SK-N-SH (cell line): ENCODE results near the gene KRTAP1-1. TPM values are rescaled to one million over a fixed set of nuclear protein-coding genes. Genes with fewer than 3 reads are reported as not detected.

Source experiments
- CTCF ChIA-PET: fragments of 300-600, 350-600 bp; formaldehyde crosslinking; extraction: SDS; loops from one replicate; lab custom pipeline; 2021; lab: Yijun Ruan, JAX
- POLR2A ChIA-PET: fragments of 350-600 bp; sonication (Branson Sonifier 250); formaldehyde crosslinking; extraction: SDS; loops from one replicate; lab custom pipeline; 2020; ENCODE audit warnings: antibody characterized with exemption, inconsistent platforms; lab: Yijun Ruan, JAX
- DNase-seq: peaks from one replicate; pipeline ENCODE4 v3.0.0; 2012
- H2AFZ ChIP-seq: fragments of 200-600 bp; sonication (generic); 2 replicates; pipeline ENCODE4 v1.8.1; 2016; ENCODE audit warnings: antibody characterized with exemption, mild to moderate bottlenecking, low read depth
- H3F3A ChIP-seq: fragments of 200-600 bp; sonication (generic); replicated peaks from 2 replicates; pipeline ENCODE3; 2016; ENCODE audit warnings: antibody characterized with exemption, mild to moderate bottlenecking; ENCODE audit not compliant: insufficient read depth
- H3K27ac ChIP-seq, 2 experiments: fragments of 200-500 bp in 1 of 2; fragments of 200-600 bp in 1 of 2; sonication (Bioruptor generic) in 1 of 2; sonication (generic), shearing (Covaris generic) in 1 of 2; 2 replicates each; pipeline versions ENCODE4 v1.5.1 to v1.6.1; 2014 to 2016; ENCODE audit warnings: low read depth in 2 of 2, inconsistent platforms in 1 of 2, low read length in 1 of 2, mild to moderate bottlenecking in 1 of 2, mixed read lengths in 1 of 2
- H3K27me3 ChIP-seq: fragments of 200-600 bp; sonication (generic), shearing (Covaris generic); 2 replicates; pipeline ENCODE4 v1.6.1; 2016; ENCODE audit warnings: mixed run types; ENCODE audit not compliant: insufficient read depth
- H3K36me3 ChIP-seq, 2 experiments: fragments of 200-500 bp in 1 of 2; fragments of 200-600 bp in 1 of 2; sonication (Bioruptor generic) in 1 of 2; sonication (generic) in 1 of 2; replicated peaks in 1 of 2; 2 replicates each; pipeline versions ENCODE3 to v1.5.1; 2014 to 2016; ENCODE audit warnings: low read length in 1 of 2, mild to moderate bottlenecking in 1 of 2; ENCODE audit not compliant: insufficient read depth in 2 of 2, control insufficient read depth in 1 of 2
- H3K4me1 ChIP-seq, 2 experiments: fragments of 200-500 bp in 1 of 2; fragments of 200-600 bp in 1 of 2; sonication (Bioruptor generic) in 1 of 2; sonication (generic), shearing (Covaris generic) in 1 of 2; 2 replicates each; pipeline versions ENCODE4 v1.5.1 to v1.6.1; 2014 to 2016; ENCODE audit warnings: low read depth in 1 of 2, low read length in 1 of 2, mixed run types in 1 of 2; ENCODE audit not compliant: insufficient read depth in 2 of 2, control insufficient read depth in 1 of 2
- H3K4me2 ChIP-seq: fragments of 200-600 bp; sonication (generic), shearing (Covaris generic); 2 replicates; pipeline ENCODE4 v1.6.1; 2017; ENCODE audit warnings: mixed run types
- H3K4me3 ChIP-seq, 2 experiments: fragments of 200-500 bp in 1 of 2; fragments of 200-600 bp in 1 of 2; sonication (Bioruptor generic) in 1 of 2; sonication (generic), shearing (Covaris generic) in 1 of 2; 2 replicates each; pipeline versions ENCODE4 v1.5.1 to v1.8.1; 2014 to 2016; ENCODE audit warnings: low read depth in 2 of 2, inconsistent platforms in 1 of 2, low read length in 1 of 2, mild to moderate bottlenecking in 1 of 2, mixed read lengths in 1 of 2, moderate library complexity in 1 of 2
- H3K79me2 ChIP-seq: fragments of 200-600 bp; sonication (generic); 2 replicates; pipeline ENCODE4 v1.8.1; 2017; ENCODE audit warnings: mild to moderate bottlenecking; ENCODE audit not compliant: insufficient read depth
- H3K9ac ChIP-seq: fragments of 200-600 bp; sonication (generic); 2 replicates; pipeline ENCODE4 v1.6.1; 2017; ENCODE audit warnings: mixed run types
- H3K9me2 ChIP-seq: fragments of 200-600 bp; sonication (generic); 2 replicates; pipeline ENCODE4 v1.6.1; 2017; ENCODE audit warnings: mixed run types
- H3K9me3 ChIP-seq: fragments of 200-600 bp; sonication (generic); 2 replicates; pipeline ENCODE4 v1.6.1; 2017; ENCODE audit warnings: mixed run types, mild to moderate bottlenecking, moderate library complexity
- H4K20me1 ChIP-seq: fragments of 200-600 bp; sonication (generic); 2 replicates; pipeline ENCODE4 v1.6.1; 2017; ENCODE audit warnings: mild to moderate bottlenecking, mixed run types; ENCODE audit not compliant: insufficient read depth
- CHD2 ChIP-seq: fragments of 150-350 bp; IDR thresholded peaks from 2 replicates; pipeline ENCODE4 v1.6.1; 2018; ENCODE audit warnings: low read length; ENCODE audit not compliant: partially characterized antibody
- ELF1 ChIP-seq: IDR thresholded peaks from 2 replicates; pipeline ENCODE4 v1.4.0; 2012
- EP300 ChIP-seq, 2 experiments: IDR thresholded peaks; 2 replicates each; pipeline versions ENCODE4 v1.4.0 to v1.6.1; 2012; ENCODE audit warnings: borderline replicate concordance in 1 of 2, low read depth in 1 of 2, low read length in 1 of 2
- EZH2phosphoT487 ChIP-seq: fragments of 200-600 bp; sonication (generic); IDR thresholded peaks from 2 replicates; pipeline ENCODE4 v1.6.1; 2017; ENCODE audit warnings: low read depth, mixed run types, mild to moderate bottlenecking, antibody characterized with exemption, moderate library complexity, borderline replicate concordance
- FOSL2 ChIP-seq: IDR thresholded peaks from 2 replicates; pipeline ENCODE4 v1.4.0; 2012; ENCODE audit warnings: low read depth, mild to moderate bottlenecking, moderate library complexity, borderline replicate concordance
- GABPA ChIP-seq: IDR thresholded peaks from 2 replicates; pipeline ENCODE4 v1.4.0; 2012; ENCODE audit warnings: low read depth, mild to moderate bottlenecking
- GATA2 ChIP-seq: sonication (generic); formaldehyde crosslinking; IDR thresholded peaks from 2 replicates; pipeline ENCODE4 v1.5.0; 2020; ENCODE audit warnings: mild to moderate bottlenecking, missing genetic modification reagents
- MEF2A ChIP-seq: IDR thresholded peaks from 2 replicates; pipeline ENCODE4 v1.4.0; 2012; ENCODE audit warnings: low read depth, borderline replicate concordance
- MXI1 ChIP-seq: IDR thresholded peaks from 2 replicates; pipeline ENCODE4 v1.6.1; 2012; ENCODE audit warnings: mild to moderate bottlenecking, low read depth, low read length, improper control_type of control experiment
- NRF1 ChIP-seq: IDR thresholded peaks from 2 replicates; pipeline ENCODE4 v1.6.1; 2012; ENCODE audit warnings: low read depth, mild to moderate bottlenecking, low read length
- RAD21 ChIP-seq: IDR thresholded peaks from 2 replicates; pipeline ENCODE4 v1.6.1; 2012; ENCODE audit warnings: mild to moderate bottlenecking, low read length
- RXRA ChIP-seq: IDR thresholded peaks from 2 replicates; pipeline ENCODE4 v1.4.0; 2012; ENCODE audit warnings: low read depth, mild to moderate bottlenecking, borderline replicate concordance
- SMC3 ChIP-seq: IDR thresholded peaks from 2 replicates; pipeline ENCODE4 v1.6.1; 2012; ENCODE audit warnings: low read depth, low read length, improper control_type of control experiment
- TAF1 ChIP-seq: IDR thresholded peaks from 2 replicates; pipeline ENCODE4 v1.6.1; 2012; ENCODE audit warnings: low read depth, mild to moderate bottlenecking, low read length, moderate library complexity, borderline replicate concordance
- TCF12 ChIP-seq: IDR thresholded peaks from 2 replicates; pipeline ENCODE4 v1.4.0; 2012
- TEAD4 ChIP-seq: IDR thresholded peaks from 2 replicates; pipeline ENCODE4 v1.4.0; 2012; ENCODE audit warnings: mild to moderate bottlenecking, borderline replicate concordance; ENCODE audit not compliant: insufficient read depth
- WGBS: methylation state at CpG from one replicate; pipeline ENCODE4 v1.1.6; 2017; ENCODE audit warnings: low lambda C conversion rate; 5-methylcytosine and 5-hydroxymethylcytosine counted together
- polyA plus RNA-seq, 3 experiments: library from polyadenylated mRNA; depleted of rRNA; stranded (reverse); fragments of >200 nt; gene quantifications; 2 replicates each; pipeline ENCODE4 v1.2.3, GENCODE V29; 2012
- TF ChIP-seq, protein P1 (sequence below): IDR thresholded peaks from 2 replicates; pipeline ENCODE4 v1.6.1; 2012; ENCODE audit warnings: mild to moderate bottlenecking, low read depth, low read length, moderate library complexity
- TF ChIP-seq, protein P2 (sequence below): IDR thresholded peaks from 2 replicates; pipeline ENCODE4 v1.4.0; 2012; ENCODE audit warnings: low read depth
- TF ChIP-seq, protein P3 (sequence below): fragments of 150-350 bp; IDR thresholded peaks from 2 replicates; pipeline ENCODE4 v1.6.1; 2016; ENCODE audit warnings: mild to moderate bottlenecking, low read depth, low read length
- TF ChIP-seq, protein P4 (sequence below): IDR thresholded peaks from 2 replicates; pipeline ENCODE4 v1.4.0; 2012; ENCODE audit warnings: low read depth, borderline replicate concordance

The KRTAP1-1 gene
- polyA plus RNA-seq, 1 of the 3 experiments (the other 2 are of a cell fraction), result not detected

DNA sequence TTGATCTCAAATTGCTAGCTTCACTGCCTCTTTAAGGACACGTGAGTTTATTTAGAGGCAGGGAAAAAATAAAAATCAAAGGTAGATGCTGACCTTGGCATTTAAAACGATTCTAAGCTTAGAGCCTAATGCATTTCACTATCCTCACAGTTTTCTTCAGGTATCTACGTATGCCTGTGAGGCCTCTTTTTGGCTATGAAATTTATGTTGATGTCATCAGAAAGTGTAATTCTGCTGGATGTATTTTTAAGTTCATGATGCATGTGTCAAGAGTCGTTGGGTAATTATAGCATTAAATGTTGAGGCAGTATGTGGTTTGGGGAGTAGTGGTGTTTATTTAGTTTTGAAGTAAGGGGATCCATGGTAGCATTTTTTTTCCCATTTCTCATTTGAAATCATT, 37.3 kb downstream of the KRTAP1-1 start:
- 11% methylated on average over 4 of the region's 4 CpGs for WGBS
- Histone ChIP-seq H3K9me2 (no peaks in the 10 kb centered on the region), H3K27ac (no peak overlapping the region), H4K20me1 (no peaks in the 10 kb centered on the region), H3K9me3 (no peaks in the 10 kb centered on the region), H3K9ac (no peak overlapping the region)
- DNase-seq, result no peak
- TF ChIP-seq ELF1 (no peak), CHD2 (no peak), GATA2 (CRISPR knock-in tag) (no peak), RAD21 (no peak), TCF12 (no peak), GABPA (no peak), MXI1 (no peak), RXRA (no peak), EP300 (IDR thresholded peaks at IDR 0.05; ENCODE audit: borderline replicate concordance in 1 of 2, low read depth in 1 of 2, low read length in 1 of 2) (no peak), MEF2A (no peak), TEAD4 (no peak), EZH2phosphoT487 (no peak), FOSL2 (no peak), SMC3 (no peak), NRF1 (no peak), TAF1 (no peak)
- TF ChIP-seq, protein P1, sequence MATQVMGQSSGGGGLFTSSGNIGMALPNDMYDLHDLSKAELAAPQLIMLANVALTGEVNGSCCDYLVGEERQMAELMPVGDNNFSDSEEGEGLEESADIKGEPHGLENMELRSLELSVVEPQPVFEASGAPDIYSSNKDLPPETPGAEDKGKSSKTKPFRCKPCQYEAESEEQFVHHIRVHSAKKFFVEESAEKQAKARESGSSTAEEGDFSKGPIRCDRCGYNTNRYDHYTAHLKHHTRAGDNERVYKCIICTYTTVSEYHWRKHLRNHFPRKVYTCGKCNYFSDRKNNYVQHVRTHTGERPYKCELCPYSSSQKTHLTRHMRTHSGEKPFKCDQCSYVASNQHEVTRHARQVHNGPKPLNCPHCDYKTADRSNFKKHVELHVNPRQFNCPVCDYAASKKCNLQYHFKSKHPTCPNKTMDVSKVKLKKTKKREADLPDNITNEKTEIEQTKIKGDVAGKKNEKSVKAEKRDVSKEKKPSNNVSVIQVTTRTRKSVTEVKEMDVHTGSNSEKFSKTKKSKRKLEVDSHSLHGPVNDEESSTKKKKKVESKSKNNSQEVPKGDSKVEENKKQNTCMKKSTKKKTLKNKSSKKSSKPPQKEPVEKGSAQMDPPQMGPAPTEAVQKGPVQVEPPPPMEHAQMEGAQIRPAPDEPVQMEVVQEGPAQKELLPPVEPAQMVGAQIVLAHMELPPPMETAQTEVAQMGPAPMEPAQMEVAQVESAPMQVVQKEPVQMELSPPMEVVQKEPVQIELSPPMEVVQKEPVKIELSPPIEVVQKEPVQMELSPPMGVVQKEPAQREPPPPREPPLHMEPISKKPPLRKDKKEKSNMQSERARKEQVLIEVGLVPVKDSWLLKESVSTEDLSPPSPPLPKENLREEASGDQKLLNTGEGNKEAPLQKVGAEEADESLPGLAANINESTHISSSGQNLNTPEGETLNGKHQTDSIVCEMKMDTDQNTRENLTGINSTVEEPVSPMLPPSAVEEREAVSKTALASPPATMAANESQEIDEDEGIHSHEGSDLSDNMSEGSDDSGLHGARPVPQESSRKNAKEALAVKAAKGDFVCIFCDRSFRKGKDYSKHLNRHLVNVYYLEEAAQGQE, result no peak
- TF ChIP-seq, protein P2, sequence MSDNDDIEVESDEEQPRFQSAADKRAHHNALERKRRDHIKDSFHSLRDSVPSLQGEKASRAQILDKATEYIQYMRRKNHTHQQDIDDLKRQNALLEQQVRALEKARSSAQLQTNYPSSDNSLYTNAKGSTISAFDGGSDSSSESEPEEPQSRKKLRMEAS, result no peak
- TF ChIP-seq, protein P3, sequence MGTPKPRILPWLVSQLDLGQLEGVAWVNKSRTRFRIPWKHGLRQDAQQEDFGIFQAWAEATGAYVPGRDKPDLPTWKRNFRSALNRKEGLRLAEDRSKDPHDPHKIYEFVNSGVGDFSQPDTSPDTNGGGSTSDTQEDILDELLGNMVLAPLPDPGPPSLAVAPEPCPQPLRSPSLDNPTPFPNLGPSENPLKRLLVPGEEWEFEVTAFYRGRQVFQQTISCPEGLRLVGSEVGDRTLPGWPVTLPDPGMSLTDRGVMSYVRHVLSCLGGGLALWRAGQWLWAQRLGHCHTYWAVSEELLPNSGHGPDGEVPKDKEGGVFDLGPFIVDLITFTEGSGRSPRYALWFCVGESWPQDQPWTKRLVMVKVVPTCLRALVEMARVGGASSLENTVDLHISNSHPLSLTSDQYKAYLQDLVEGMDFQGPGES, result no peak
- TF ChIP-seq, protein P4, sequence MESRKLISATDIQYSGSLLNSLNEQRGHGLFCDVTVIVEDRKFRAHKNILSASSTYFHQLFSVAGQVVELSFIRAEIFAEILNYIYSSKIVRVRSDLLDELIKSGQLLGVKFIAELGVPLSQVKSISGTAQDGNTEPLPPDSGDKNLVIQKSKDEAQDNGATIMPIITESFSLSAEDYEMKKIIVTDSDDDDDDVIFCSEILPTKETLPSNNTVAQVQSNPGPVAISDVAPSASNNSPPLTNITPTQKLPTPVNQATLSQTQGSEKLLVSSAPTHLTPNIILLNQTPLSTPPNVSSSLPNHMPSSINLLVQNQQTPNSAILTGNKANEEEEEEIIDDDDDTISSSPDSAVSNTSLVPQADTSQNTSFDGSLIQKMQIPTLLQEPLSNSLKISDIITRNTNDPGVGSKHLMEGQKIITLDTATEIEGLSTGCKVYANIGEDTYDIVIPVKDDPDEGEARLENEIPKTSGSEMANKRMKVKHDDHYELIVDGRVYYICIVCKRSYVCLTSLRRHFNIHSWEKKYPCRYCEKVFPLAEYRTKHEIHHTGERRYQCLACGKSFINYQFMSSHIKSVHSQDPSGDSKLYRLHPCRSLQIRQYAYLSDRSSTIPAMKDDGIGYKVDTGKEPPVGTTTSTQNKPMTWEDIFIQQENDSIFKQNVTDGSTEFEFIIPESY, result no peak
- TF ChIP-seq, all 33 proteins: peak for 0
- H3K4me2 ChIP-seq, result no peak overlapping the region
- no peak overlapping the region for H2AFZ ChIP-seq
- H3K4me1 ChIP-seq, result no peaks in the 10 kb centered on the region
- ChIA-PET POLR2A (no interaction called here), CTCF (interaction anchor here (1.0 kb wide), 1 partner anchor 319 kb away, joined by 3 read pairs; no protein-coding TSS in a partner anchor)
- no peaks in the 10 kb centered on the region for H3K79me2 ChIP-seq
- H3F3A ChIP-seq, result no peaks in the 10 kb centered on the region
- no peak overlapping the region for H3K4me3 ChIP-seq
- peaks cover 43% of the 10 kb centered on the region; the same call in 1 of the 2 replicates for H3K27me3 ChIP-seq
- no peaks in the 10 kb centered on the region for H3K36me3 ChIP-seq
